Measurements from ENCODE around the gene OR7D4. TPM values are rescaled to one million over a fixed set of nuclear protein-coding genes. Genes with fewer than 3 reads are reported as not detected.
"Not testable (repeated sequence)": the region's sequence is repeated elsewhere in the genome, so short reads cannot be mapped to it uniquely, and the experiment has no call there.

Gene OR7D4
- total RNA-seq, 1 experiment from 2014 or later: not detected

- POLR2A ChIA-PET: no interaction called here
- no TSS peak for BruUV-seq (replicated peaks)
- TF ChIP-seq SIN3A (IDR thresholded peaks at IDR 0.05; ENCODE audit: borderline replicate concordance, insufficient read depth, low read depth, low read length) (no peak), REST (IDR thresholded peaks at IDR 0.05; ENCODE audit: insufficient read depth in 1 of 2, low read depth in 2 of 2, low read length in 1 of 2) (no peak), CTCF (IDR thresholded peaks at IDR 0.05) (no peak), POLR2AphosphoS5 (IDR thresholded peaks at IDR 0.05; ENCODE audit: low read depth, low read length) (no peak), TCF7L2 (IDR thresholded peaks at IDR 0.05; ENCODE audit: low read depth, low read length) (no peak)
- Histone ChIP-seq H3K4me1 (ENCODE audit: control insufficient read depth, insufficient read depth, low read length) (no peaks in the 10 kb centered on the region), H3K9me3 (ENCODE audit: control insufficient read depth, insufficient read depth, low read depth, low read length) (no peaks in the 10 kb centered on the region), H3K27ac (ENCODE audit: low read length) (no peak within 1 kb of the TSS), H3K4me3 (ENCODE audit: low read depth in 2 of 2, low read length in 2 of 2) (no peak within 1 kb of the TSS), H3K27me3 (ENCODE audit: control insufficient read depth, insufficient read depth, low read length) (no peaks in the 10 kb centered on the region), H3K36me3 (ENCODE audit: control insufficient read depth, insufficient read depth, low read length) (no peaks in the 10 kb centered on the region)
- in situ Hi-C loops (cut with HindIII; ENCODE audit: low pct_unique_long_range_greater_than_20kb, low sequenced_read_pairs): no loop called here
- ATAC-seq (no peak), DNase-seq (ENCODE audit: low read depth, low spot score) (no peak)
- CTCF ChIA-PET: no interaction called here
- intact Hi-C loops (cut with micrococcal nuclease; ENCODE audit: unreplicated experiment): no loop called here
Measured at GRCh38 chr19:9250630-9251029, 31.2 kb upstream of the OR7D4 start, which contains the start of gene OR7E24. Gene OR7E24, plus strand, starts transcription at chr19:9250930. Its CDS starts 114 bp downstream, at chr19:9251044.

- ATAC-seq: peak; percentile 90
- intact Hi-C loops (cut with micrococcal nuclease; ENCODE audit: unreplicated experiment): no loop called here
- no peaks in the 10 kb centered on the region for H3K36me3 ChIP-seq (ENCODE audit: control insufficient read depth, insufficient read depth, low read length)
- H3K4me3 ChIP-seq (ENCODE audit: low read depth in 2 of 2, low read length in 2 of 2): peak overlapping the region; percentile 25 to 54; a peak in 3 of 4 replicates
- no TSS peak for BruUV-seq (replicated peaks)
- no peaks in the 10 kb centered on the region for H3K4me1 ChIP-seq (ENCODE audit: control insufficient read depth, insufficient read depth, low read length)
- no peak overlapping the region for H3K27ac ChIP-seq (ENCODE audit: low read length)
- H3K27me3 ChIP-seq (ENCODE audit: control insufficient read depth, insufficient read depth, low read length): no peaks in the 10 kb centered on the region
- in situ Hi-C loops (cut with HindIII; ENCODE audit: low pct_unique_long_range_greater_than_20kb, low sequenced_read_pairs): no loop called here
- POLR2A ChIA-PET: no interaction called here
- TF ChIP-seq CTCF (IDR thresholded peaks at IDR 0.05) (peak; percentile 88), SIN3A (IDR thresholded peaks at IDR 0.05; ENCODE audit: borderline replicate concordance, insufficient read depth, low read depth, low read length) (no peak)
- peak; percentile 38 for DNase-seq (ENCODE audit: low read depth, low spot score)
- CTCF ChIA-PET: no interaction called here
- H3K9me3 ChIP-seq (ENCODE audit: control insufficient read depth, insufficient read depth, low read depth, low read length): no peaks in the 10 kb centered on the region
Measured at GRCh38 chr19:9205501-9206113, 13.8 kb downstream of the OR7D4 start.

DNA sequence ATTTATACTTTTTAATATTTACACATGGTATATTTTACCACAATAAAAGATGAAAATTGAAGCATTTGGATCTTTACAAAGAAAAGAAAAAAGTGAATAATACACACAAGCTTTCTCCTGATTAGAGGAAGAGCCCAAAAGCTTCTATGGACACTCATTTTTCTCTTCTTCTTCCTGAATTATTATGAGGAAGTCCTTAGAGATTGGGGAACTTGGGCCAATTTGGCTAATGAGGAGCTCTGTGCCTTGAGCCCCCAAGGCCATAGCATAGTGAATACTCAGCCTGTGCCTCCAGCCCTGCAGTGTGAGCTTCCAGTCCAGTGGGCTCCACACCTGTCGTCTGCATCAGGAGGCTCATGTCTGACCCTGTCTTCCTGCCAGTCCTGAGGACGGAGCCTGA, 21.3 kb downstream of the OR7D4 start:
- CTCF ChIA-PET; intact Hi-C loops (cut with micrococcal nuclease; ENCODE audit: unreplicated experiment); H3K27ac ChIP-seq (ENCODE audit: low read length); H3K4me3 ChIP-seq (ENCODE audit: low read depth in 2 of 2, low read length in 2 of 2); ATAC-seq; DNase-seq (ENCODE audit: low read depth, low spot score); H3K9me3 ChIP-seq (ENCODE audit: control insufficient read depth, insufficient read depth, low read depth, low read length); H3K36me3 ChIP-seq (ENCODE audit: control insufficient read depth, insufficient read depth, low read length); POLR2A ChIA-PET; BruUV-seq (replicated peaks); H3K27me3 ChIP-seq (ENCODE audit: control insufficient read depth, insufficient read depth, low read length); H3K4me1 ChIP-seq (ENCODE audit: control insufficient read depth, insufficient read depth, low read length); in situ Hi-C loops (cut with HindIII; ENCODE audit: low pct_unique_long_range_greater_than_20kb, low sequenced_read_pairs): not testable (repeated sequence)
